ENCODE results near the gene RGMB. TPM values are rescaled to one million over a fixed set of nuclear protein-coding genes. Genes with fewer than 3 reads are reported as not detected.

Gene RGMB
- total and polyA plus RNA-seq, 4 donors, result 2.5 to 5.3 (median 3.0) TPM

- no peak for TF ChIP-seq HNF4G (IDR thresholded peaks at IDR 0.05)
- TF ChIP-seq EGR1 (IDR thresholded peaks at IDR 0.05; ENCODE audit: low read depth in 2 of 2), result no peak
- no peak for TF ChIP-seq REST (IDR thresholded peaks at IDR 0.05)
- no peak for TF ChIP-seq TAF1 (conservative IDR thresholded peaks at IDR 0.05)
- no peak for TF ChIP-seq RAD21 (IDR thresholded peaks at IDR 0.05)
- TF ChIP-seq RXRA (IDR thresholded peaks at IDR 0.05), result no peak
- Histone ChIP-seq H3K4me1 (ENCODE audit: control insufficient read depth in 4 of 4, insufficient read depth in 4 of 4, low read length in 3 of 4) (peaks cover 0 to 4% (median 2%) of the 10 kb centered on the region in 4 donors), H3K27me3 (ENCODE audit: control insufficient read depth in 4 of 4, insufficient read depth in 4 of 4, low read length in 3 of 4) (no peaks in the 10 kb centered on the region), H3K4me3 (ENCODE audit: low read depth in 1 of 3, low read length in 3 of 3) (no peak overlapping the region), H3K9me3 (ENCODE audit: control insufficient read depth in 4 of 4, low read length in 3 of 4) (no peaks in the 10 kb centered on the region), H3K9ac (ENCODE audit: low read depth in 1 of 2, low read length in 2 of 2) (no peak overlapping the region), H3K27ac (ENCODE audit: low read depth in 1 of 2, low read length in 2 of 2) (no peak overlapping the region), H3K36me3 (ENCODE audit: control insufficient read depth in 4 of 4, insufficient read depth in 3 of 4, low read depth in 1 of 4, low read length in 3 of 4) (no peaks in the 10 kb centered on the region)
- WGBS, result 93% methylated on average over 3 of the region's 3 CpGs
- DNase-seq (ENCODE audit: low spot score), result no peak
Observed at GRCh38 chr5:98798847-98799246, 25.4 kb downstream of the RGMB start.

- TF ChIP-seq ATF3 (IDR thresholded peaks at IDR 0.05), result no peak
- TF ChIP-seq YY1 (IDR thresholded peaks at IDR 0.05), result no peak
- TF ChIP-seq CTCF (IDR thresholded peaks at IDR 0.05; ENCODE audit: low read depth, low read length, missing input control), result no peak
- no peak for TF ChIP-seq NR2F2 (IDR thresholded peaks at IDR 0.05)
- no peak for TF ChIP-seq ZBTB33 (IDR thresholded peaks at IDR 0.05)
- no peak for TF ChIP-seq EGR1 (IDR thresholded peaks at IDR 0.05; ENCODE audit: low read depth in 2 of 2)
- no peak for TF ChIP-seq HNF4G (IDR thresholded peaks at IDR 0.05)
- no peak for TF ChIP-seq TAF1 (conservative IDR thresholded peaks at IDR 0.05)
- TF ChIP-seq REST (IDR thresholded peaks at IDR 0.05), result no peak
- TF ChIP-seq SP1 (IDR thresholded peaks at IDR 0.05), result no peak
- TF ChIP-seq MAX (IDR thresholded peaks at IDR 0.05), result no peak
- TF ChIP-seq GABPA (IDR thresholded peaks at IDR 0.05 in 1 of 2, conservative IDR thresholded peaks at IDR 0.05 in 1 of 2), result no peak
- no peak for TF ChIP-seq HNF4A (conservative IDR thresholded peaks at IDR 0.05)
- no peak for TF ChIP-seq FOXA2 (IDR thresholded peaks at IDR 0.05)
- no peak for TF ChIP-seq JUND (IDR thresholded peaks at IDR 0.05)
- no peak for DNase-seq (ENCODE audit: low spot score)
- Histone ChIP-seq H3K9ac (ENCODE audit: low read depth in 1 of 2, low read length in 2 of 2) (no peak overlapping the region), H3K9me3 (ENCODE audit: control insufficient read depth in 4 of 4, low read length in 3 of 4) (peaks cover 0 to 8% (median 4%) of the 10 kb centered on the region in 4 donors), H3K27me3 (ENCODE audit: control insufficient read depth in 4 of 4, insufficient read depth in 4 of 4, low read length in 3 of 4) (no peaks in the 10 kb centered on the region), H3K4me1 (ENCODE audit: control insufficient read depth in 4 of 4, insufficient read depth in 4 of 4, low read length in 3 of 4) (no peaks in the 10 kb centered on the region), H3K27ac (ENCODE audit: low read depth in 1 of 2, low read length in 2 of 2) (no peak overlapping the region), H3K4me3 (ENCODE audit: low read depth in 1 of 3, low read length in 3 of 3) (no peak overlapping the region), H3K36me3 (ENCODE audit: control insufficient read depth in 4 of 4, insufficient read depth in 3 of 4, low read depth in 1 of 4, low read length in 3 of 4) (no peaks in the 10 kb centered on the region)
- 92% methylated on average over 2 of the region's 2 CpGs for WGBS
Observed at GRCh38 chr5:98804066-98804465, 30.6 kb downstream of the RGMB start.
